ENCODE data around the gene CEP104.

The CEP104 gene

GRCh38 chr1:3886691-3887090 lies 29.7 kb upstream of the CEP104 start:
- no peak overlapping the region for H3K4me3 ChIP-seq (ENCODE audit: control insufficient read depth, low read depth, low read length)
- no peak for TF ChIP-seq CTCF (conservative IDR thresholded peaks at IDR 0.05; ENCODE audit: control insufficient read depth, insufficient read depth, low read depth, low read length)
- no peak for DNase-seq (ENCODE audit: low read depth)

- no peak for TF ChIP-seq CTCF (conservative IDR thresholded peaks at IDR 0.05; ENCODE audit: control insufficient read depth, insufficient read depth, low read depth, low read length)
- H3K4me3 ChIP-seq (ENCODE audit: control insufficient read depth, low read depth, low read length), result no peak overlapping the region
- DNase-seq (ENCODE audit: low read depth), result no peak
These were observed 29.2 kb upstream of the CEP104 start for GRCh38 chr1:3886106-3886670.

- DNase-seq (ENCODE audit: low read depth), result no peak
- no peak overlapping the region for H3K4me3 ChIP-seq (ENCODE audit: control insufficient read depth, low read depth, low read length)
- no peak for TF ChIP-seq CTCF (conservative IDR thresholded peaks at IDR 0.05; ENCODE audit: control insufficient read depth, insufficient read depth, low read depth, low read length)
These were observed 28.6 kb upstream of the CEP104 start for GRCh38 chr1:3885611-3886010.

- H3K4me3 ChIP-seq (ENCODE audit: control insufficient read depth, low read depth, low read length), result no peak overlapping the region
- no peak for TF ChIP-seq CTCF (conservative IDR thresholded peaks at IDR 0.05; ENCODE audit: control insufficient read depth, insufficient read depth, low read depth, low read length)
- no peak for DNase-seq (ENCODE audit: low read depth)
These were observed 28.0 kb upstream of the CEP104 start for GRCh38 chr1:3884966-3885365.

- DNase-seq (ENCODE audit: low read depth), result no peak
- TF ChIP-seq CTCF (conservative IDR thresholded peaks at IDR 0.05; ENCODE audit: control insufficient read depth, insufficient read depth, low read depth, low read length), result no peak
- no peak overlapping the region for H3K4me3 ChIP-seq (ENCODE audit: control insufficient read depth, low read depth, low read length)
These were observed 26.3 kb upstream of the CEP104 start for GRCh38 chr1:3883194-3883925.

- no peak for TF ChIP-seq CTCF (conservative IDR thresholded peaks at IDR 0.05; ENCODE audit: control insufficient read depth, insufficient read depth, low read depth, low read length)
- no peak overlapping the region for H3K4me3 ChIP-seq (ENCODE audit: control insufficient read depth, low read depth, low read length)
- DNase-seq (ENCODE audit: low read depth), result no peak
These were observed 24.1 kb upstream of the CEP104 start for GRCh38 chr1:3881193-3881480.

Data from fibroblast of mammary gland (primary cell).